Karpas-422 (cell line): ENCODE results near the gene LARGE1. TPM values are rescaled to one million over a fixed set of nuclear protein-coding genes. Genes with fewer than 3 reads are reported as not detected.

ENCODE experiments used
- DNase-seq: peaks from one replicate; pipeline ENCODE4 v3.0.0-alpha.2; 2015
- H2AFZ ChIP-seq: fragments of 200-600 bp; sonication (generic); 2 replicates; pipeline ENCODE4 v1.6.1; 2014; ENCODE audit warnings: antibody characterized with exemption, low read length, mixed read lengths
- H3K27ac ChIP-seq: fragments of 200-600 bp; sonication (generic); 2 replicates; pipeline ENCODE4 v1.5.1; 2014; ENCODE audit warnings: mild to moderate bottlenecking, low read length, moderate library complexity
- H3K27me3 ChIP-seq: fragments of 200-600 bp; sonication (generic); 2 replicates; pipeline ENCODE4 v1.6.1; 2014; ENCODE audit warnings: low read length, mixed read lengths
- H3K36me3 ChIP-seq: fragments of 200-600 bp; sonication (generic); 2 replicates; pipeline ENCODE4 v1.6.1; 2014; ENCODE audit warnings: low read length, mixed read lengths; ENCODE audit not compliant: insufficient read depth
- H3K4me1 ChIP-seq: fragments of 200-600 bp; sonication (generic); 2 replicates; pipeline ENCODE4 v1.6.1; 2014; ENCODE audit warnings: mild to moderate bottlenecking, low read length, mixed read lengths
- H3K4me2 ChIP-seq: fragments of 200-600 bp; sonication (generic); 2 replicates; pipeline ENCODE4 v1.6.1; 2014; ENCODE audit warnings: low read length, low read depth, mild to moderate bottlenecking; ENCODE audit not compliant: poor library complexity, severe bottlenecking
- H3K4me3 ChIP-seq: fragments of 200-600 bp; sonication (generic); 2 replicates; pipeline ENCODE4 v1.5.1; 2014; ENCODE audit warnings: mild to moderate bottlenecking, antibody characterized with exemption, low read length, mixed read lengths
- H3K79me2 ChIP-seq: fragments of 200-600 bp; sonication (generic); 2 replicates; pipeline ENCODE4 v1.6.1; 2014; ENCODE audit warnings: mild to moderate bottlenecking, low read length, mixed read lengths
- H3K9ac ChIP-seq: fragments of 200-600 bp; sonication (generic); 2 replicates; pipeline ENCODE4 v1.6.0; 2014; ENCODE audit warnings: low read length
- H3K9me2 ChIP-seq: fragments of 200-600 bp; sonication (generic), shearing (Covaris generic); replicated peaks from 2 replicates; pipeline ENCODE4 v1.6.0; 2014; ENCODE audit warnings: mild to moderate bottlenecking, low read length, moderate library complexity; ENCODE audit not compliant: insufficient read depth
- H3K9me3 ChIP-seq: fragments of 300-700, 200-600 bp; sonication (generic); 2 replicates; pipeline ENCODE4 v1.6.1; 2014; ENCODE audit warnings: low read length, mixed read lengths
- H4K20me1 ChIP-seq: fragments of 200-600 bp; sonication (generic); 2 replicates; pipeline ENCODE4 v1.6.1; 2014; ENCODE audit warnings: mild to moderate bottlenecking, antibody characterized with exemption, low read length, low read depth; ENCODE audit not compliant: insufficient read depth
- total RNA-seq: library from RNA; depleted of rRNA; stranded (reverse); fragments of >200 nt; shearing (Covaris generic); gene quantifications from 2 replicates; pipeline ENCODE4 v1.2.3, GENCODE V29; 2014; ENCODE audit warnings: low replicate concordance

The LARGE1 gene
- total RNA-seq, 1 experiment from 2014 or later, result 0.15 TPM

GRCh38 chr22:33631777-33632176, 288.5 kb downstream of the LARGE1 start:
- H3K9me3 ChIP-seq, result no peaks in the 10 kb centered on the region
- H2AFZ ChIP-seq, result no peak overlapping the region
- H3K9ac ChIP-seq, result no peak overlapping the region
- no peak for DNase-seq
- no peaks in the 10 kb centered on the region for H3K9me2 ChIP-seq
- no peak overlapping the region for H3K4me3 ChIP-seq
- no peaks in the 10 kb centered on the region for H4K20me1 ChIP-seq
- H3K79me2 ChIP-seq, result no peaks in the 10 kb centered on the region
- no peaks in the 10 kb centered on the region for H3K36me3 ChIP-seq
- H3K4me1 ChIP-seq, result no peaks in the 10 kb centered on the region
- H3K4me2 ChIP-seq, result no peak overlapping the region
- no peaks in the 10 kb centered on the region for H3K27me3 ChIP-seq
- H3K27ac ChIP-seq, result no peak overlapping the region

DNA sequence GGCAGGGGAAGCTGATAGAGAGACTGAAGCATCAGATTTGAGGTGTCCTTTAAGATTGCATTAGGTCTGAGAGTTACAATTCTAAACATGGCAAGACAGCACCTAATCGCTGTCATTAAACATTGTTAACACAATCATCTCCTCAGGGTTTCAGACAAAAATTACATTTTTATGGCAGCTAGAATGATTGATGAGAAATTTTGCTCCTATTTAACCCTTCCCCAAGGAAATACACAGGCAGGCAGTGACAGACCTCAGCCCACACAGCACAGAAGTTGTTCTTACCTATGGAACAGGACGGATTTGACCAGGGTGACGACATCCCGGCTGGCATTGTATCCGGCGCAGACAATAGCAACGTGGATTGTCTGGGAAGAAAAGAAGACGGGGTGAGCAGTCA, 294.3 kb downstream of the LARGE1 start:
- Histone ChIP-seq H4K20me1 (no peaks in the 10 kb centered on the region), H3K27me3 (no peaks in the 10 kb centered on the region), H3K36me3 (no peaks in the 10 kb centered on the region), H3K4me1 (no peaks in the 10 kb centered on the region), H3K4me3 (no peak overlapping the region), H2AFZ (no peak overlapping the region), H3K4me2 (no peak overlapping the region), H3K9me3 (no peaks in the 10 kb centered on the region), H3K79me2 (no peaks in the 10 kb centered on the region), H3K9me2 (no peaks in the 10 kb centered on the region), H3K27ac (no peak overlapping the region), H3K9ac (no peak overlapping the region)
- no peak for DNase-seq

GRCh38 chr22:33620085-33620484, 300.2 kb downstream of the LARGE1 start:
- no peak overlapping the region for H3K9ac ChIP-seq
- no peaks in the 10 kb centered on the region for H3K9me3 ChIP-seq
- no peak overlapping the region for H3K4me3 ChIP-seq
- H3K4me2 ChIP-seq, result no peak overlapping the region
- no peaks in the 10 kb centered on the region for H3K27me3 ChIP-seq
- no peaks in the 10 kb centered on the region; the same call in 1 of the 2 replicates for H3K4me1 ChIP-seq
- no peaks in the 10 kb centered on the region for H4K20me1 ChIP-seq
- no peak for DNase-seq
- no peaks in the 10 kb centered on the region for H3K36me3 ChIP-seq
- no peak overlapping the region for H3K27ac ChIP-seq
- H3K79me2 ChIP-seq, result no peaks in the 10 kb centered on the region
- no peak overlapping the region for H2AFZ ChIP-seq
- H3K9me2 ChIP-seq, result no peaks in the 10 kb centered on the region

GRCh38 chr22:33606504-33606903, 313.8 kb downstream of the LARGE1 start:
- Histone ChIP-seq H3K27ac (no peak overlapping the region), H3K36me3 (no peaks in the 10 kb centered on the region), H3K4me3 (no peak overlapping the region), H2AFZ (no peak overlapping the region), H3K79me2 (no peaks in the 10 kb centered on the region), H3K4me2 (no peak overlapping the region), H3K4me1 (no peaks in the 10 kb centered on the region), H3K27me3 (no peaks in the 10 kb centered on the region), H3K9me2 (no peaks in the 10 kb centered on the region), H3K9me3 (no peaks in the 10 kb centered on the region), H3K9ac (no peak overlapping the region), H4K20me1 (no peaks in the 10 kb centered on the region)
- no peak for DNase-seq

- H3K79me2 ChIP-seq, result no peaks in the 10 kb centered on the region
- H3K4me2 ChIP-seq, result no peak overlapping the region
- no peaks in the 10 kb centered on the region for H3K9me3 ChIP-seq
- no peaks in the 10 kb centered on the region for H3K4me1 ChIP-seq
- H3K27me3 ChIP-seq, result no peaks in the 10 kb centered on the region
- H3K36me3 ChIP-seq, result no peaks in the 10 kb centered on the region
- no peaks in the 10 kb centered on the region for H4K20me1 ChIP-seq
- H3K9me2 ChIP-seq, result no peaks in the 10 kb centered on the region
- H3K4me3 ChIP-seq, result no peak overlapping the region
- H3K9ac ChIP-seq, result no peak overlapping the region
- DNase-seq, result no peak
- no peak overlapping the region for H3K27ac ChIP-seq
- no peak overlapping the region for H2AFZ ChIP-seq
These were observed 314.6 kb downstream of the LARGE1 start for GRCh38 chr22:33605666-33606065.

GRCh38 chr22:33605221-33605620, 315.1 kb downstream of the LARGE1 start:
- H3K4me1 ChIP-seq, result no peaks in the 10 kb centered on the region
- no peaks in the 10 kb centered on the region for H4K20me1 ChIP-seq
- no peaks in the 10 kb centered on the region for H3K9me3 ChIP-seq
- H3K27ac ChIP-seq, result no peak overlapping the region
- H3K36me3 ChIP-seq, result no peaks in the 10 kb centered on the region
- no peaks in the 10 kb centered on the region for H3K79me2 ChIP-seq
- H2AFZ ChIP-seq, result no peak overlapping the region
- H3K9me2 ChIP-seq, result no peaks in the 10 kb centered on the region
- no peak for DNase-seq
- H3K4me2 ChIP-seq, result no peak overlapping the region
- no peaks in the 10 kb centered on the region for H3K27me3 ChIP-seq
- H3K9ac ChIP-seq, result no peak overlapping the region
- no peak overlapping the region for H3K4me3 ChIP-seq

- Histone ChIP-seq H3K79me2 (no peaks in the 10 kb centered on the region), H3K27me3 (no peaks in the 10 kb centered on the region), H3K4me1 (no peaks in the 10 kb centered on the region), H3K9me3 (no peaks in the 10 kb centered on the region), H3K4me2 (no peak overlapping the region), H3K9me2 (no peaks in the 10 kb centered on the region), H3K4me3 (no peak overlapping the region), H3K9ac (no peak overlapping the region), H3K27ac (no peak overlapping the region), H4K20me1 (no peaks in the 10 kb centered on the region), H2AFZ (no peak overlapping the region), H3K36me3 (no peaks in the 10 kb centered on the region)
- no peak for DNase-seq
These were observed 319.2 kb downstream of the LARGE1 start for GRCh38 chr22:33601062-33601461.

GRCh38 chr22:33600595-33600994, 319.7 kb downstream of the LARGE1 start:
- Histone ChIP-seq H3K9me2 (no peaks in the 10 kb centered on the region), H3K27me3 (no peaks in the 10 kb centered on the region), H2AFZ (no peak overlapping the region), H3K4me1 (no peaks in the 10 kb centered on the region), H3K79me2 (no peaks in the 10 kb centered on the region), H4K20me1 (no peaks in the 10 kb centered on the region), H3K27ac (no peak overlapping the region), H3K4me2 (no peak overlapping the region), H3K36me3 (no peaks in the 10 kb centered on the region), H3K9ac (no peak overlapping the region), H3K9me3 (no peaks in the 10 kb centered on the region), H3K4me3 (no peak overlapping the region)
- no peak for DNase-seq

DNA sequence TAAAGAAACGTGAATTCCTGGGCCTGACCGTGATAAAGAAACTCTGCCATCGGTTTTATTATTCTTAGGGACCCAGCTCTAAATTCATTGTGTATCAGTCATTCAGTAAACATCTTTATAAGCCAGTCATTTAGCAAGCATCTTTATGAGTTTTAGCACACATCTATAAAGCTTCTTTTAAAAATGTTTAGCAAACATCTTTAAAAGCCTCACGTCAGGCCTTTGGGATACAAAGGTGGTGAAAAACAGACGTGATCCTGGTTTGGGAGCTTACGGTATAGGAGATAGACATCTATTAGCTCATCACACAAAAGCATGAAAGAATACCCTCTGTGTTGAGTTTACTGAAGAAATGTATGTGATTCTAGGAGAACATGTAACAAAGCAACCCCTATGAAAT, 320.2 kb downstream of the LARGE1 start:
- no peaks in the 10 kb centered on the region for H3K79me2 ChIP-seq
- no peak overlapping the region for H3K27ac ChIP-seq
- no peaks in the 10 kb centered on the region for H3K36me3 ChIP-seq
- no peak overlapping the region for H2AFZ ChIP-seq
- H3K27me3 ChIP-seq, result no peaks in the 10 kb centered on the region
- no peak overlapping the region for H3K9ac ChIP-seq
- H4K20me1 ChIP-seq, result no peaks in the 10 kb centered on the region
- no peak for DNase-seq
- no peak overlapping the region for H3K4me3 ChIP-seq
- H3K9me3 ChIP-seq, result no peaks in the 10 kb centered on the region
- H3K4me2 ChIP-seq, result no peak overlapping the region
- no peaks in the 10 kb centered on the region for H3K4me1 ChIP-seq
- H3K9me2 ChIP-seq, result no peaks in the 10 kb centered on the region
